Measurements from ENCODE around the gene DNASE1L1. TPM values are rescaled to one million over a fixed set of nuclear protein-coding genes. Genes with fewer than 3 reads are reported as not detected.
A peak's percentile ranks its signal among the peaks of the same experiment; 100 is the strongest.

The DNASE1L1 gene
- total RNA-seq, 3 donors from 2014 or later = 18.1 to 30.8 (median 25.6) TPM

- Histone ChIP-seq H3K36me3 (ENCODE audit: low read depth) (no peaks in the 10 kb centered on the region), H3K9me3 (no peaks in the 10 kb centered on the region), H3K4me3 (no peak overlapping the region), H3K4me1 (ENCODE audit: low read depth) (no peaks in the 10 kb centered on the region)
- no peak for TF ChIP-seq CTCF (IDR thresholded peaks at IDR 0.05)
- ATAC-seq = no peak
- DNase-seq = no peak
- intact Hi-C loops (cut with DNase I, micrococcal nuclease) = no loop called here
Measured at GRCh38 chrX:154430479-154430878, 21.4 kb upstream of the DNASE1L1 start.

- no peak for TF ChIP-seq CTCF (IDR thresholded peaks at IDR 0.05)
- no peak overlapping the region for H3K4me3 ChIP-seq
- no peak for ATAC-seq
- H3K9me3 ChIP-seq = no peaks in the 10 kb centered on the region
- no peaks in the 10 kb centered on the region for H3K36me3 ChIP-seq (ENCODE audit: low read depth)
- no peak for DNase-seq
- no peaks in the 10 kb centered on the region for H3K4me1 ChIP-seq (ENCODE audit: low read depth)
- intact Hi-C loops (cut with DNase I, micrococcal nuclease) = no loop called here
Measured at GRCh38 chrX:154429711-154430110, 20.7 kb upstream of the DNASE1L1 start.

GRCh38 chrX:154428176-154429171 is 19.4 kb upstream of the DNASE1L1 start, which contains the start of gene ATP6AP1:
Gene ATP6AP1 (plus strand): TSS chrX:154428677. CDS start chrX:154428693, 16 bp downstream.
- DNase-seq (peak; percentile 90 to 96 (median 93)), ATAC-seq (peak; percentile 98)
- intact Hi-C loops (cut with DNase I, micrococcal nuclease) = no loop called here
- Histone ChIP-seq H3K4me3 (peak within 1 kb of the TSS; percentile 36), H3K4me1 (ENCODE audit: low read depth) (no peaks in the 10 kb centered on the region), H3K9me3 (no peaks in the 10 kb centered on the region), H3K36me3 (ENCODE audit: low read depth) (no peaks in the 10 kb centered on the region)
- no peak for TF ChIP-seq CTCF (IDR thresholded peaks at IDR 0.05)

- no peak for TF ChIP-seq CTCF (IDR thresholded peaks at IDR 0.05)
- no peak for ATAC-seq
- no peak overlapping the region for H3K4me3 ChIP-seq
- H3K36me3 ChIP-seq (ENCODE audit: low read depth) = no peaks in the 10 kb centered on the region
- H3K9me3 ChIP-seq = no peaks in the 10 kb centered on the region
- H3K4me1 ChIP-seq (ENCODE audit: low read depth) = no peaks in the 10 kb centered on the region
- intact Hi-C loops (cut with DNase I, micrococcal nuclease) = no loop called here
- DNase-seq = no peak
Measured at GRCh38 chrX:154426916-154427770, 18.1 kb upstream of the DNASE1L1 start.

- Histone ChIP-seq H3K4me3 (no peak overlapping the region), H3K4me1 (ENCODE audit: low read depth) (no peaks in the 10 kb centered on the region), H3K36me3 (ENCODE audit: low read depth) (no peaks in the 10 kb centered on the region), H3K9me3 (no peaks in the 10 kb centered on the region)
- no peak for TF ChIP-seq CTCF (IDR thresholded peaks at IDR 0.05)
- peak; percentile 16 for ATAC-seq
- intact Hi-C loops (cut with DNase I, micrococcal nuclease) = no loop called here
- DNase-seq = no peak
Measured at GRCh38 chrX:154420402-154420756, 11.3 kb upstream of the DNASE1L1 start.
